CD4-positive, alpha-beta T cell treated with Interleukin-17A for 4 hours (primary cell): ENCODE measurements around the gene BNIP5.
"Not testable (repeated sequence)": the region's sequence is repeated elsewhere in the genome, so short reads cannot be mapped to it uniquely, and the experiment has no call there.

Experiments
- DNase-seq: peaks from one replicate; pipeline ENCODE4 v3.0.0-alpha.2; 2020; ENCODE audit warnings: mixed read lengths

Gene BNIP5

GRCh38 chr6:36364669-36365479 is 28.2 kb upstream of the BNIP5 start:
- DNase-seq, result no peak

GRCh38 chr6:36364061-36364635 is 27.5 kb upstream of the BNIP5 start:
- not testable (repeated sequence) for DNase-seq

GRCh38 chr6:36363371-36363752 is 26.7 kb upstream of the BNIP5 start:
- not testable (repeated sequence) for DNase-seq

- no peak for DNase-seq
These were observed 26.1 kb upstream of the BNIP5 start for GRCh38 chr6:36362551-36363370.

- DNase-seq, result no peak
These were observed 24.4 kb upstream of the BNIP5 start for GRCh38 chr6:36361071-36361470.

GRCh38 chr6:36360241-36361054 is 23.8 kb upstream of the BNIP5 start:
- DNase-seq, result peak; percentile 73

- DNase-seq, result no peak
These were observed 21.7 kb upstream of the BNIP5 start for GRCh38 chr6:36358226-36358915.

- no peak for DNase-seq
These were observed 21.2 kb upstream of the BNIP5 start for GRCh38 chr6:36357872-36358225.

- no peak for DNase-seq
These were observed 19.1 kb upstream of the BNIP5 start for GRCh38 chr6:36355819-36356218.

- DNase-seq, result no peak
These were observed 16.8 kb upstream of the BNIP5 start for GRCh38 chr6:36353411-36353915.

GRCh38 chr6:36352477-36353157 is 15.9 kb upstream of the BNIP5 start:
- DNase-seq, result no peak

- no peak for DNase-seq
These were observed 14.2 kb upstream of the BNIP5 start for GRCh38 chr6:36350681-36351571.

GRCh38 chr6:36350082-36350481 is 13.4 kb upstream of the BNIP5 start:
- DNase-seq, result no peak

GRCh38 chr6:36349240-36349639 is 12.6 kb upstream of the BNIP5 start:
- DNase-seq, result peak; percentile 48

- DNase-seq, result no peak
These were observed 10.9 kb upstream of the BNIP5 start for GRCh38 chr6:36347621-36348020.

- DNase-seq, result no peak
These were observed 10.0 kb upstream of the BNIP5 start for GRCh38 chr6:36346486-36347273.

GRCh38 chr6:36345681-36346466 is 9.2 kb upstream of the BNIP5 start:
- DNase-seq, result no peak

GRCh38 chr6:36343109-36343680 is 6.5 kb upstream of the BNIP5 start:
- DNase-seq, result no peak
